ENCODE measurements around the gene KRTAP16-1. TPM values are rescaled to one million over a fixed set of nuclear protein-coding genes. Genes with fewer than 3 reads are reported as not detected.
"Not testable (repeated sequence)": the region's sequence is repeated elsewhere in the genome, so short reads cannot be mapped to it uniquely, and the experiment has no call there.

The KRTAP16-1 gene
- total and polyA plus RNA-seq, 2 of the 4 experiments (the other 2 are of a cell fraction) = not detected

DNA sequence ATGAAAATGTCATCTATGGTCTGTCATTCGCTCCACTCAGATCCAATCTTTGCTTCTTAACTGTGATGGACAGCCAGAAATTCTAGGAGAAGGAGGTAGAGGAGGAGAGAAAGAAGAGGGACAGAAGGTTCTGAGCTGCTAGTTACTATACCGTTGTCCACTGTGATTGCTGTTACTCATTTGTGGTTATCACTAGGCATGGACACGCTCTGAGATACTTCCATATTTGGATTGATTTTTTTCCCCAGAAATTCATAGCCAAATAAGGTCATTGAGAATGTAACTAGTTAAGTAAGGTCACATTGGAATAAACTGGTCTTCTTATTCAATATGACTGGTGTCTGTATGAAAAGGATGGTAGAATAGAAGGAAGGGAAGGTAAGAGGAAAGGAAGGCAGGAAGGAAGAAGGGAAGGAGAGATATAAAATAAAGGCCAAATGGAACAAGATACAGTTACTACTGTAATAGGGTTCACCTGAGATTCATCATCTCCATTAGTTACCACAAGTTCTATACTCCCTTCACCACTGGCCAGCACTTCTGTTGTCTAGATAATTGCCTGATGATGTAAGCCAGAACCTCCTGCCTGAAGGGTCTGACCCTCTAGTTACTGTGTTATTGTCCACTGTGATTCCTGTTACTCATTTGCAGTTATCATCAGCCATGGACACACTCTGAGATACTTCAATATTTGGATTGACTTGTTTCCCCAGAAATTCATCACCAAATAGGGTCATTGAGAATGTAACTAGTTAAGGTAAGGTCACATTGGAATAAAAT lies 30.7 kb downstream of the KRTAP16-1 start (continued):
- TF ChIP-seq SMC3 (IDR thresholded peaks at IDR 0.05; ENCODE audit: low read depth, low read length) = no peak

DNA sequence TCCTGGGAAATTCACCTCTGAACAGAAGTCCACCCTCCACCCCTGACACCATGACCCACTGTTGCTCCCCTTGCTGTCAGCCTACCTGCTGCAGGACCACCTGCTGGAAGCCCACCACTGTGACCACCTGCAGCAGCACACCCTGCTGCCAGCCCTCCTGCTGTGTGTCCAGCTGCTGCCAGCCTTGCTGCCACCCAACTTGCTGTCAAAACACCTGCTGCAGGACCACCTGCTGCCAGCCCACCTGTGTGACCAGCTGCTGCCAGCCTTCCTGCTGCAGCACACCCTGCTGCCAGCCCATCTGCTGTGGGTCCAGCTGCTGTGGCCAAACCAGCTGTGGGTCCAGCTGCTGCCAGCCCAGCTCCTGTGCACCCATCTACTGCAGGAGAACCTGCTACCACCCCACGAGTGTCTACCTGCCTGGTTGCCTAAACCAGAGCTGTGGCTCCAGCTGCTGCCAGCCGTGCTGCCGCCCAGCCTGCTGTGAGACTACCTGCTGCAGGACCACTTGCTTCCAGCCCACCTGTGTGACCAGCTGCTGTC lies 33.4 kb downstream of the KRTAP16-1 start, which contains the start of gene KRTAP9-7:
Gene KRTAP9-7 (plus strand): TSS at position 51 of the 543 bp plus-strand sequence. CDS start 0 bp downstream, at position 51.
- DNase-seq; H3K27ac ChIP-seq (ENCODE audit: insufficient read depth, low read length); H3K9me1 ChIP-seq (ENCODE audit: insufficient read depth, low read length); H3K9me3 ChIP-seq (ENCODE audit: control insufficient read depth, insufficient read depth, low read length); H2BK20ac ChIP-seq (ENCODE audit: low read depth, low read length); H3K36me3 ChIP-seq (ENCODE audit: control insufficient read depth, insufficient read depth, low read length); H3K4me3 ChIP-seq (ENCODE audit: insufficient read depth, low read depth, low read length); CTCF ChIA-PET; H3K4ac ChIP-seq (ENCODE audit: low read depth, low read length); H3K4me2 ChIP-seq (ENCODE audit: low read depth, low read length); H2AK5ac ChIP-seq (ENCODE audit: low read depth, low read length); POLR2A ChIA-PET (ENCODE audit: unreplicated experiment); H2AFZ ChIP-seq (replicated peaks; ENCODE audit: low read length, poor library complexity); H4K5ac ChIP-seq (ENCODE audit: low read depth, low read length); H3K4me1 ChIP-seq (ENCODE audit: control insufficient read depth, insufficient read depth, low read length); intact Hi-C loops (cut with micrococcal nuclease); H3K18ac ChIP-seq (ENCODE audit: low read depth, low read length); H4K8ac ChIP-seq (ENCODE audit: low read depth in 2 of 2, low read length in 2 of 2); H3K9ac ChIP-seq (ENCODE audit: low read depth, low read length); in situ Hi-C loops (cut with MboI; ENCODE audit: low sequenced_read_pairs); H2AK9ac ChIP-seq (replicated peaks; ENCODE audit: low read depth, low read length, poor library complexity); H3K27me3 ChIP-seq (ENCODE audit: control insufficient read depth, insufficient read depth, low read length); H3K23ac ChIP-seq (ENCODE audit: low read depth, low read length); H3K56ac ChIP-seq (ENCODE audit: extremely low read depth, insufficient read depth, low read length); H3K79me1 ChIP-seq (ENCODE audit: low read depth in 1 of 2, low read length in 2 of 2); dilution Hi-C loops (cut with HindIII; ENCODE audit: low sequenced_read_pairs, unreplicated experiment); H3K14ac ChIP-seq (replicated peaks; ENCODE audit: low read depth, low read length); H2BK5ac ChIP-seq (ENCODE audit: low read depth, low read length, poor library complexity, severe bottlenecking); H2BK120ac ChIP-seq (ENCODE audit: low read depth, low read length); H2BK15ac ChIP-seq (ENCODE audit: low read depth, low read length); H4K20me1 ChIP-seq (ENCODE audit: insufficient read depth, low read length); BruUV-seq (replicated peaks); H4K91ac ChIP-seq (ENCODE audit: insufficient read depth, low read depth, low read length); ATAC-seq (ENCODE audit: low read depth): not testable (repeated sequence)
- 71% methylated on average over 3 of the region's 3 CpGs; no CpG with 5 or more reads in 1 of the 2 experiments for WGBS, 2 experiments (ENCODE audit: extremely low coverage in 2 of 2, insufficient read length in 1 of 2)

Measured in IMR-90 (cell line).